AG04450 (cell line): ENCODE data around the gene KCNMA1. TPM values are rescaled to one million over a fixed set of nuclear protein-coding genes. Genes with fewer than 3 reads are reported as not detected.

Source experiments
- CTCF ChIA-PET: fragments of 300-600, 350-600 bp; formaldehyde crosslinking; extraction: SDS; loops from one replicate; lab custom pipeline; 2022; ENCODE audit warnings: antibody characterized with exemption, inconsistent platforms; lab: Charles Lee
- POLR2A ChIA-PET: fragments of 350-600 bp; formaldehyde crosslinking; extraction: SDS; loops from one replicate; lab custom pipeline; 2021; ENCODE audit warnings: antibody characterized with exemption, inconsistent platforms; lab: Yijun Ruan, JAX
- DNase-seq: peaks from one replicate; pipeline ENCODE4 v3.0.0-alpha.2; 2011; ENCODE audit warnings: low read depth, low spot score
- H3K27ac ChIP-seq: one replicate; pipeline ENCODE4 v1.5.1; 2012; ENCODE audit warnings: low read depth, low read length, control low read depth
- H3K27me3 ChIP-seq: one replicate; pipeline ENCODE4 v1.6.0; 2012; ENCODE audit warnings: low read length; ENCODE audit not compliant: control insufficient read depth, insufficient read depth
- H3K4me3 ChIP-seq: 2 replicates; pipeline ENCODE4 v1.5.1; 2011; ENCODE audit warnings: mild to moderate bottlenecking, low read depth, low read length, control low read depth
- H3K9me3 ChIP-seq: 2 replicates; pipeline ENCODE4 v1.5.1; 2012; ENCODE audit warnings: low read length; ENCODE audit not compliant: control insufficient read depth, insufficient read depth
- polyA plus RNA-seq: library from polyadenylated mRNA; depleted of rRNA; stranded (reverse); fragments of >200 nt; gene quantifications from 2 replicates; pipeline ENCODE4 v1.2.3, GENCODE V29; 2011
- TF ChIP-seq, protein P1 (sequence below): IDR thresholded peaks from 2 replicates; pipeline ENCODE4 v1.5.1; 2011; ENCODE audit warnings: low read depth, low read length, control low read depth, inconsistent platforms

KCNMA1 gene
- polyA plus RNA-seq, 1 experiment: 58.8 TPM

- ChIA-PET CTCF (no interaction called here), POLR2A (no interaction called here)
- Histone ChIP-seq H3K27me3 (no peaks in the 10 kb centered on the region), H3K4me3 (no peak overlapping the region), H3K9me3 (no peaks in the 10 kb centered on the region), H3K27ac (no peak overlapping the region)
- TF ChIP-seq, protein P1, sequence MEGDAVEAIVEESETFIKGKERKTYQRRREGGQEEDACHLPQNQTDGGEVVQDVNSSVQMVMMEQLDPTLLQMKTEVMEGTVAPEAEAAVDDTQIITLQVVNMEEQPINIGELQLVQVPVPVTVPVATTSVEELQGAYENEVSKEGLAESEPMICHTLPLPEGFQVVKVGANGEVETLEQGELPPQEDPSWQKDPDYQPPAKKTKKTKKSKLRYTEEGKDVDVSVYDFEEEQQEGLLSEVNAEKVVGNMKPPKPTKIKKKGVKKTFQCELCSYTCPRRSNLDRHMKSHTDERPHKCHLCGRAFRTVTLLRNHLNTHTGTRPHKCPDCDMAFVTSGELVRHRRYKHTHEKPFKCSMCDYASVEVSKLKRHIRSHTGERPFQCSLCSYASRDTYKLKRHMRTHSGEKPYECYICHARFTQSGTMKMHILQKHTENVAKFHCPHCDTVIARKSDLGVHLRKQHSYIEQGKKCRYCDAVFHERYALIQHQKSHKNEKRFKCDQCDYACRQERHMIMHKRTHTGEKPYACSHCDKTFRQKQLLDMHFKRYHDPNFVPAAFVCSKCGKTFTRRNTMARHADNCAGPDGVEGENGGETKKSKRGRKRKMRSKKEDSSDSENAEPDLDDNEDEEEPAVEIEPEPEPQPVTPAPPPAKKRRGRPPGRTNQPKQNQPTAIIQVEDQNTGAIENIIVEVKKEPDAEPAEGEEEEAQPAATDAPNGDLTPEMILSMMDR: no peak
- DNase-seq: no peak
Measured at GRCh38 chr10:76937181-76937600, 700.4 kb downstream of the KCNMA1 start.

- TF ChIP-seq, protein P1: no peak
- CTCF ChIA-PET: no interaction called here
- POLR2A ChIA-PET: no interaction called here
- no peak for DNase-seq
- H3K27me3 ChIP-seq: no peaks in the 10 kb centered on the region
- H3K27ac ChIP-seq: no peak overlapping the region
- no peaks in the 10 kb centered on the region for H3K9me3 ChIP-seq
- H3K4me3 ChIP-seq: no peak overlapping the region
Measured at GRCh38 chr10:76935941-76936613, 701.5 kb downstream of the KCNMA1 start.

GRCh38 chr10:76928565-76928964 is 709.0 kb downstream of the KCNMA1 start:
- TF ChIP-seq, protein P1: no peak
- H3K27me3 ChIP-seq: no peaks in the 10 kb centered on the region
- CTCF ChIA-PET: no interaction called here
- H3K9me3 ChIP-seq: no peaks in the 10 kb centered on the region
- no peak overlapping the region for H3K27ac ChIP-seq
- H3K4me3 ChIP-seq: no peak overlapping the region
- DNase-seq: no peak
- POLR2A ChIA-PET: no interaction called here

- Histone ChIP-seq H3K9me3 (no peaks in the 10 kb centered on the region), H3K27ac (no peak overlapping the region), H3K4me3 (no peak overlapping the region), H3K27me3 (no peaks in the 10 kb centered on the region)
- TF ChIP-seq, protein P1: no peak
- CTCF ChIA-PET: no interaction called here
- DNase-seq: no peak
- POLR2A ChIA-PET: no interaction called here
Measured at GRCh38 chr10:76925636-76926405, 711.8 kb downstream of the KCNMA1 start.

GRCh38 chr10:76922666-76923065 is 714.9 kb downstream of the KCNMA1 start:
- POLR2A ChIA-PET: no interaction called here
- Histone ChIP-seq H3K9me3 (no peaks in the 10 kb centered on the region), H3K27ac (no peak overlapping the region), H3K4me3 (no peak overlapping the region), H3K27me3 (no peaks in the 10 kb centered on the region)
- CTCF ChIA-PET: interaction anchor here (0.7 kb wide), 1 partner anchor 63 kb away, joined by 9 read pairs; no protein-coding TSS in a partner anchor
- TF ChIP-seq, protein P1: no peak
- no peak for DNase-seq
